Neural cell (in vitro differentiated cells): ENCODE measurements around the gene MRPS15. TPM values are rescaled to one million over a fixed set of nuclear protein-coding genes. Genes with fewer than 3 reads are reported as not detected.
"Not testable (repeated sequence)": the region's sequence is repeated elsewhere in the genome, so short reads cannot be mapped to it uniquely, and the experiment has no call there.

ENCODE experiments used
- H2AFZ ChIP-seq: fragments of 200-600, 300-800 bp; sonication (generic), shearing (Covaris generic); 2 replicates; pipeline ENCODE4 v1.6.0; 2014; ENCODE audit warnings: low read depth, mild to moderate bottlenecking, antibody characterized with exemption, low read length, moderate library complexity
- H3F3A ChIP-seq: fragments of 200-600 bp; shearing (Covaris generic); 2 replicates; pipeline ENCODE4 v1.6.1; 2016; ENCODE audit warnings: mild to moderate bottlenecking, moderate library complexity, mixed read lengths, antibody characterized with exemption, low read length; ENCODE audit not compliant: insufficient read depth, poor library complexity, severe bottlenecking
- H3K27ac ChIP-seq: fragments of 200-600, 300-800 bp; sonication (generic), shearing (Covaris generic); 2 replicates; pipeline ENCODE4 v1.5.1; 2014; ENCODE audit warnings: mild to moderate bottlenecking, low read length, moderate library complexity
- H3K27me3 ChIP-seq: fragments of 300-800, 200-600 bp; sonication (generic), shearing (Covaris generic); 2 replicates; pipeline ENCODE4 v1.6.0; 2014; ENCODE audit warnings: mild to moderate bottlenecking, low read depth, low read length, moderate library complexity; ENCODE audit not compliant: insufficient read depth
- H3K36me3 ChIP-seq: fragments of 300-800, 200-600 bp; sonication (generic), shearing (Covaris generic); 2 replicates; pipeline ENCODE4 v1.5.1; 2014; ENCODE audit warnings: mild to moderate bottlenecking, antibody characterized with exemption, low read length, moderate library complexity; ENCODE audit not compliant: insufficient read depth
- H3K4me2 ChIP-seq: fragments of 300-800, 200-600 bp; sonication (generic), shearing (Covaris generic); 2 replicates; pipeline ENCODE4 v1.6.0; 2014; ENCODE audit warnings: mild to moderate bottlenecking, low read length
- H3K4me3 ChIP-seq: fragments of 300-800, 200-600 bp; sonication (generic), shearing (Covaris generic); 2 replicates; pipeline ENCODE4 v1.5.1; 2014; ENCODE audit warnings: mild to moderate bottlenecking, low read length, moderate library complexity
- H3K79me2 ChIP-seq: fragments of 200-600 bp; shearing (Covaris generic); replicated peaks from 2 replicates; pipeline ENCODE4 v1.6.0; 2014; ENCODE audit warnings: mild to moderate bottlenecking, low read length, moderate library complexity; ENCODE audit not compliant: insufficient read depth
- H3K9ac ChIP-seq: fragments of 300-800, 200-600 bp; sonication (generic), shearing (Covaris generic); 2 replicates; pipeline ENCODE4 v1.6.1; 2016; ENCODE audit warnings: mild to moderate bottlenecking, low read length, mixed read lengths
- H3K9me2 ChIP-seq: fragments of 200-600 bp; shearing (Covaris generic); 2 replicates; pipeline ENCODE4 v1.6.1; 2016; ENCODE audit warnings: mild to moderate bottlenecking, low read length, mixed read lengths; ENCODE audit not compliant: insufficient read depth
- H3K9me3 ChIP-seq: fragments of 200-600, 300-800 bp; sonication (generic), shearing (Covaris generic); 2 replicates; pipeline ENCODE4 v1.6.1; 2016; ENCODE audit warnings: mild to moderate bottlenecking, mixed run types, low read length, moderate library complexity, mixed read lengths
- H4K20me1 ChIP-seq: fragments of 200-600 bp; shearing (Covaris generic); 2 replicates; pipeline ENCODE4 v1.6.1; 2016; ENCODE audit warnings: mild to moderate bottlenecking, mixed run types; ENCODE audit not compliant: insufficient read depth
- CTCF ChIP-seq: fragments of 450-650 bp; IDR thresholded peaks from 2 replicates; pipeline ENCODE4 v1.5.1; 2014; ENCODE audit warnings: antibody characterized with exemption, mild to moderate bottlenecking, moderate library complexity; ENCODE audit not compliant: poor library complexity, severe bottlenecking
- EP300 ChIP-seq: fragments of 450-650 bp; conservative IDR thresholded peaks from 2 replicates; pipeline ENCODE4 v1.6.1; 2014; ENCODE audit warnings: antibody characterized with exemption, mild to moderate bottlenecking, moderate library complexity; ENCODE audit not compliant: poor library complexity, severe bottlenecking
- EZH2 ChIP-seq: fragments of 200-600, 300-800 bp; shearing (Covaris generic), sonication (generic); IDR thresholded peaks from 2 replicates; pipeline ENCODE4 v1.6.1; 2014; ENCODE audit warnings: antibody characterized with exemption, low read length, borderline replicate concordance, mild to moderate bottlenecking; ENCODE audit not compliant: insufficient read depth, poor library complexity, severe bottlenecking
- MXI1 ChIP-seq: fragments of 450-650 bp; conservative IDR thresholded peaks from 2 replicates; pipeline ENCODE4 v1.6.1; 2014; ENCODE audit warnings: antibody characterized with exemption, mild to moderate bottlenecking; ENCODE audit not compliant: poor library complexity, severe bottlenecking
- POLR2AphosphoS5 ChIP-seq: IDR thresholded peaks from 2 replicates; pipeline ENCODE4 v1.6.1; 2012
- RAD21 ChIP-seq: fragments of 450-650 bp; conservative IDR thresholded peaks from 2 replicates; pipeline ENCODE4 v1.6.1; 2014; ENCODE audit warnings: antibody characterized with exemption, mild to moderate bottlenecking, moderate library complexity
- REST ChIP-seq: IDR thresholded peaks from 2 replicates; pipeline ENCODE4 v1.6.1; 2012; ENCODE audit warnings: borderline replicate concordance
- SMC3 ChIP-seq: fragments of 450-650 bp; conservative IDR thresholded peaks from 2 replicates; pipeline ENCODE4 v1.6.1; 2014; ENCODE audit warnings: antibody characterized with exemption, mild to moderate bottlenecking, moderate library complexity; ENCODE audit not compliant: poor library complexity
- TAF1 ChIP-seq: IDR thresholded peaks from 2 replicates; pipeline ENCODE4 v1.6.1; 2012; ENCODE audit warnings: low read depth
- polyA plus RNA-seq: library from polyadenylated mRNA; depleted of rRNA; stranded (reverse); fragments of >200 nt; gene quantifications from 2 replicates; pipeline ENCODE4 v1.2.3, GENCODE V29; 2014

MRPS15 gene
- polyA plus RNA-seq, 1 donor from 2014 or later, result 65.6 TPM

- no peaks in the 10 kb centered on the region for H4K20me1 ChIP-seq
- no peak overlapping the region for H3K27ac ChIP-seq
- no peaks in the 10 kb centered on the region for H3K79me2 ChIP-seq
- no peak overlapping the region for H2AFZ ChIP-seq
- H3K9me3 ChIP-seq, result no peaks in the 10 kb centered on the region
- no peaks in the 10 kb centered on the region for H3K9me2 ChIP-seq
- H3K4me3 ChIP-seq, result no peak overlapping the region
- no peak overlapping the region for H3K9ac ChIP-seq
- no peak overlapping the region for H3K4me2 ChIP-seq
- no peaks in the 10 kb centered on the region for H3K27me3 ChIP-seq
- no peak for TF ChIP-seq RAD21
- no peak for TF ChIP-seq TAF1
- no peak for TF ChIP-seq SMC3
- TF ChIP-seq EZH2, result no peak
- no peak for TF ChIP-seq REST
- H3F3A ChIP-seq, result no peaks in the 10 kb centered on the region
- H3K36me3 ChIP-seq, result no peaks in the 10 kb centered on the region
These were observed 16.0 kb upstream of the MRPS15 start for GRCh38 chr1:36480161-36480560.

- H2AFZ ChIP-seq, result no peak overlapping the region
- H3K4me3 ChIP-seq, result no peak overlapping the region
- H3K27me3 ChIP-seq, result no peaks in the 10 kb centered on the region
- no peak overlapping the region for H3K27ac ChIP-seq
- H3K9me3 ChIP-seq, result no peaks in the 10 kb centered on the region
- H3F3A ChIP-seq, result no peaks in the 10 kb centered on the region
- no peaks in the 10 kb centered on the region for H3K9me2 ChIP-seq
- H4K20me1 ChIP-seq, result no peaks in the 10 kb centered on the region
- no peaks in the 10 kb centered on the region for H3K36me3 ChIP-seq
- H3K79me2 ChIP-seq, result no peaks in the 10 kb centered on the region
- no peak overlapping the region for H3K9ac ChIP-seq
- TF ChIP-seq TAF1, result no peak
- TF ChIP-seq SMC3, result no peak
- H3K4me2 ChIP-seq, result no peak overlapping the region
These were observed 15.4 kb upstream of the MRPS15 start for GRCh38 chr1:36479505-36480051.

GRCh38 chr1:36477615-36478014 lies 13.4 kb upstream of the MRPS15 start:
- not testable (repeated sequence) for H3K27ac ChIP-seq, H3K9me2 ChIP-seq, H4K20me1 ChIP-seq, H3K36me3 ChIP-seq, H2AFZ ChIP-seq, H3K27me3 ChIP-seq, H3K9me3 ChIP-seq, H3K79me2 ChIP-seq, H3K9ac ChIP-seq, H3F3A ChIP-seq, H3K4me2 ChIP-seq, H3K4me3 ChIP-seq

GRCh38 chr1:36476945-36477344 lies 12.8 kb upstream of the MRPS15 start:
- no peaks in the 10 kb centered on the region for H3K9me3 ChIP-seq
- TF ChIP-seq TAF1, result no peak
- TF ChIP-seq MXI1, result no peak
- no peak for TF ChIP-seq EZH2
- no peak for TF ChIP-seq CTCF
- no peak for TF ChIP-seq REST
- no peak for TF ChIP-seq EP300
- no peak for TF ChIP-seq SMC3
- no peak for TF ChIP-seq RAD21
- TF ChIP-seq POLR2AphosphoS5, result no peak
- H3K36me3 ChIP-seq, result no peaks in the 10 kb centered on the region
- no peaks in the 10 kb centered on the region for H3K79me2 ChIP-seq
- H3K9ac ChIP-seq, result no peak overlapping the region
- H2AFZ ChIP-seq, result no peak overlapping the region
- H3K4me2 ChIP-seq, result no peak overlapping the region
- H3K4me3 ChIP-seq, result no peak overlapping the region
- no peaks in the 10 kb centered on the region for H3F3A ChIP-seq
- no peak overlapping the region for H3K27ac ChIP-seq
- H3K9me2 ChIP-seq, result no peaks in the 10 kb centered on the region
- no peaks in the 10 kb centered on the region for H3K27me3 ChIP-seq
- H4K20me1 ChIP-seq, result no peaks in the 10 kb centered on the region
